Neuronal stem cell (in vitro differentiated cells): Measurements from ENCODE around the gene PBX4.
A peak's percentile ranks its signal among the peaks of the same experiment; 100 is the strongest.

ENCODE experiments used
- DNase-seq: peaks from one replicate; pipeline ENCODE4 v3.0.0-alpha.2; 2013; ENCODE audit warnings: low spot score
- H2AFZ ChIP-seq: one replicate; pipeline ENCODE4 v1.6.1; 2013; ENCODE audit warnings: mild to moderate bottlenecking, low read length, inconsistent platforms
- H2AK5ac ChIP-seq: 2 replicates; pipeline ENCODE4 v1.6.1; 2013; ENCODE audit warnings: low read depth, mild to moderate bottlenecking, inconsistent platforms, low read length, moderate library complexity, mixed read lengths
- H2BK120ac ChIP-seq: 2 replicates; pipeline ENCODE4 v1.6.1; 2013; ENCODE audit warnings: low read depth, mild to moderate bottlenecking, inconsistent platforms, low read length, moderate library complexity, mixed read lengths
- H2BK12ac ChIP-seq: one replicate; pipeline ENCODE4 v1.6.1; 2013; ENCODE audit warnings: low read length, inconsistent platforms
- H2BK15ac ChIP-seq: 2 replicates; pipeline ENCODE4 v1.6.1; 2013; ENCODE audit warnings: mild to moderate bottlenecking, low read length, inconsistent platforms, mixed read lengths
- H2BK5ac ChIP-seq: one replicate; pipeline ENCODE4 v1.6.1; 2013; ENCODE audit warnings: inconsistent platforms, mild to moderate bottlenecking, low read length, moderate library complexity
- H3K14ac ChIP-seq: one replicate; pipeline ENCODE4 v1.6.1; 2013; ENCODE audit warnings: low read length, inconsistent platforms
- H3K18ac ChIP-seq: 2 replicates; pipeline ENCODE4 v1.6.1; 2013; ENCODE audit warnings: low read length, inconsistent platforms
- H3K23ac ChIP-seq: 2 replicates; pipeline ENCODE4 v1.6.1; 2013; ENCODE audit warnings: low read depth, mild to moderate bottlenecking, mixed read lengths, low read length, inconsistent platforms; ENCODE audit not compliant: poor library complexity
- H3K27ac ChIP-seq: replicated peaks from 3 replicates; pipeline ENCODE4 v1.5.1; 2013; ENCODE audit warnings: low read length, inconsistent platforms
- H3K27me3 ChIP-seq, 3 experiments: 2 replicates each; pipeline ENCODE4 v1.6.1; 2013; ENCODE audit warnings: low read length in 3 of 3, mild to moderate bottlenecking in 2 of 3, inconsistent platforms in 1 of 3, low read depth in 1 of 3, mixed read lengths in 1 of 3, moderate library complexity in 1 of 3; ENCODE audit not compliant: control insufficient read depth in 3 of 3, insufficient read depth in 3 of 3
- H3K36me3 ChIP-seq, 2 donors: replicated peaks in 1 of 2; 2 replicates each; pipeline ENCODE4 v1.6.1; 2013; ENCODE audit warnings: low read length in 2 of 2; ENCODE audit not compliant: control insufficient read depth in 2 of 2, insufficient read depth in 2 of 2
- H3K4ac ChIP-seq: 2 replicates; pipeline ENCODE4 v1.6.1; 2013; ENCODE audit warnings: inconsistent platforms, mild to moderate bottlenecking, low read length, moderate library complexity
- H3K4me1 ChIP-seq, 2 donors: 1 replicate in 1 of 2; 2 replicates in 1 of 2; pipeline ENCODE4 v1.6.1; 2013; ENCODE audit warnings: low read length in 2 of 2, low read depth in 1 of 2; ENCODE audit not compliant: control insufficient read depth in 2 of 2, insufficient read depth in 1 of 2
- H3K4me2 ChIP-seq: one replicate; pipeline ENCODE4 v1.6.1; 2013; ENCODE audit warnings: mild to moderate bottlenecking, low read length, inconsistent platforms; ENCODE audit not compliant: insufficient read depth, poor library complexity, severe bottlenecking
- H3K4me3 ChIP-seq, 2 donors: 2 replicates each; pipeline ENCODE4 v1.5.1; 2013; ENCODE audit warnings: low read length in 2 of 2, mild to moderate bottlenecking in 2 of 2, inconsistent platforms in 1 of 2, moderate library complexity in 1 of 2
- H3K79me1 ChIP-seq: one replicate; pipeline ENCODE4 v1.6.1; 2013; ENCODE audit warnings: low read depth, mild to moderate bottlenecking, inconsistent platforms, low read length, moderate library complexity
- H3K9ac ChIP-seq: one replicate; pipeline ENCODE4 v1.6.1; 2013; ENCODE audit warnings: mild to moderate bottlenecking, low read depth, low read length, inconsistent platforms; ENCODE audit not compliant: poor library complexity
- H3K9me3 ChIP-seq, 2 donors: replicated peaks in 1 of 2; 2 replicates each; pipeline versions ENCODE3 to v1.6.1; 2013; ENCODE audit warnings: low read length in 2 of 2, mild to moderate bottlenecking in 2 of 2, inconsistent platforms in 1 of 2, low read depth in 1 of 2, mixed read lengths in 1 of 2, moderate library complexity in 1 of 2; ENCODE audit not compliant: control insufficient read depth in 2 of 2, insufficient read depth in 1 of 2
- H4K8ac ChIP-seq: one replicate; pipeline ENCODE4 v1.6.1; 2013; ENCODE audit warnings: low read depth, mild to moderate bottlenecking, inconsistent platforms, low read length, moderate library complexity
- H4K91ac ChIP-seq: one replicate; pipeline ENCODE4 v1.6.1; 2013; ENCODE audit warnings: low read length, low read depth, mild to moderate bottlenecking, inconsistent platforms; ENCODE audit not compliant: poor library complexity
- WGBS, 2 donors: extraction: QIAGEN DNeasy Blood & Tissue Kit; methylation state at CpG; one replicate each; pipeline ENCODE4 v1.1.7; 2013; ENCODE audit warnings: missing lambda C conversion rate in 2 of 2, mixed read lengths in 1 of 2; ENCODE audit not compliant: insufficient read length in 2 of 2, insufficient replicate concordance in 1 of 2; ENCODE audit errors: extremely low coverage in 2 of 2; 5-methylcytosine and 5-hydroxymethylcytosine counted together

The PBX4 gene

DNA sequence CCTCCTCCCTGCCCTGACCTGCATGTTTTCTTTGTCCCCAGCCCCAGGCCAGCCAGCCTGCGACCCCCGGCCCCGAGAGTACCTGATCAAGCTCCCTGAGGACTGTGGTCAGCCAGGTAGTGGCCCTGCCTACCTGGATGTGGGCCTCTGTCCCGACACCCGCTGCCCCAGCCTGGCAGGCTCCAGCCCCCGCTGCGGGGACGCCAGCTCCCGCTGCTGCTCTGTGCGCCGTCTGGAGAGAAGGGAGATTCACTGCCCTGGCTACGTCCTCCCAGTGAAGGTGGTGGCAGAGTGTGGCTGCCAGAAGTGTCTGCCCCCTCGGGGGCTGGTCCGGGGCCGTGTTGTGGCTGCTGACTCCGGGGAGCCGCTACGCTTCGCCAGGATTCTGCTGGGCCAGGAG lies 74.8 kb downstream of the PBX4 start:
- H2AFZ ChIP-seq: no peak overlapping the region
- peaks cover 0 to under 1% of the 10 kb centered on the region in 2 donors for H3K4me1 ChIP-seq
- H3K4ac ChIP-seq: peak overlapping the region; percentile 53
- H3K4me2 ChIP-seq: no peak overlapping the region
- no peak for DNase-seq
- H3K27me3 ChIP-seq: peaks cover 0 to 22% (median 0%) of the 10 kb centered on the region in 3 experiments
- H3K79me1 ChIP-seq: no peaks in the 10 kb centered on the region
- H3K14ac ChIP-seq: peak overlapping the region; percentile 8
- no peaks in the 10 kb centered on the region for H3K36me3 ChIP-seq
- no peak overlapping the region for H3K9ac ChIP-seq
- peak overlapping the region; percentile 81 for H2AK5ac ChIP-seq
- H3K9me3 ChIP-seq: peaks cover 0 to 1% of the 10 kb centered on the region in 2 donors
- no peak overlapping the region for H2BK12ac ChIP-seq
- H2BK15ac ChIP-seq: peak overlapping the region; percentile 58
- no peak overlapping the region for H3K27ac ChIP-seq
- H3K4me3 ChIP-seq: no peak overlapping the region
- no peak overlapping the region for H2BK5ac ChIP-seq
- no peak overlapping the region for H2BK120ac ChIP-seq
- H4K91ac ChIP-seq: no peak overlapping the region
- peak overlapping the region; percentile 17 for H4K8ac ChIP-seq
- WGBS, 2 donors: no CpG with 5 or more reads among the region's 19 CpGs
- H3K18ac ChIP-seq: no peak overlapping the region
- H3K23ac ChIP-seq: no peak overlapping the region

DNA sequence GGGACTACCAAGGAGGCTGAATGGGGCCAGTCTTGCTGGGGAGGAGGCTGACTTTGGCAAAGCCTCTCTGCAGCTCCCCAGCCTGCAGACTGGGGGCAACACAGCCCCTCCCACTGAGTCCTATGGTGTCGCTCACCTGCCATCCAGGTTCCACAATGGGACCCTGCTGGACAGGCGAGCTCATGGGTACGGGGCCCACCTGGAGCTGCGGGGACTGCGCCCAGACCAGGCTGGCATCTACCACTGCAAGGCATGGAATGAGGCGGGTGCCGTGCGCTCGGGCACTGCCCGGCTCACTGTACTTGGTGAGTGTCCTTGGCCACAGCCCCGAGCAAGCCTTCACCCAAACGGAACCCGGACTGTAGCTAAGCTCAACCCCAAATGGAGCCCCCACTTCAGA lies 75.4 kb downstream of the PBX4 start:
- H4K91ac ChIP-seq: no peak overlapping the region
- H3K36me3 ChIP-seq: no peaks in the 10 kb centered on the region

DNA sequence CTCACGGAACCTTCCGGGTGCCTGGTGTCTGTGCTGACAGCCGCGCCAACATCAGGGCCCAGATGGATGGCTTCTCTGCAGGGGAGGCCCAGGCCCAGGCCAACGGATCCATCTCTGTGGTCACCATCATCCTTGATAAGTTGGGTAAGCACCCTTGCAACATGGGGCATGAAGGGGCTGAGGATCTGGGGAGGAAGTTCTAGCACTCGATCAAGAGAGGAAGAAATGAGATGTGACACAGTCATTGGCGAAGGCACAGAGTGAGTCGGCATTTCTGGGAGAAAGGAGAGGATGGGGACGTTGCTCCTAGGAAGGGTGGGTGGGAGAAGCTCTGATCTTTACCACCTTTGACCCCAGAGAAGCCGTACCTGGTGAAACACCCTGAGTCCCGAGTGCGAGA lies 76.0 kb downstream of the PBX4 start:
- no peak overlapping the region for H3K9ac ChIP-seq
- no peak overlapping the region for H3K4me2 ChIP-seq
- H3K27me3 ChIP-seq: peaks cover 0 to 25% (median 0%) of the 10 kb centered on the region in 3 experiments
- no peak overlapping the region for H3K4ac ChIP-seq
- H4K8ac ChIP-seq: no peak overlapping the region
- H3K36me3 ChIP-seq: no peaks in the 10 kb centered on the region
- H2BK12ac ChIP-seq: peak overlapping the region; percentile 41
- H2AFZ ChIP-seq: no peak overlapping the region
- H3K14ac ChIP-seq: no peak overlapping the region
- no peak overlapping the region for H3K27ac ChIP-seq
- H3K18ac ChIP-seq: peak overlapping the region; percentile 35
- no CpG with 5 or more reads among the region's 12 CpGs for WGBS, 2 donors
- H3K4me1 ChIP-seq: peaks cover 0 to 6% of the 10 kb centered on the region in 2 donors
- H3K79me1 ChIP-seq: peaks cover under 1% of the 10 kb centered on the region
- H3K4me3 ChIP-seq: no peak overlapping the region
- H3K9me3 ChIP-seq: peaks cover 0 to 1% of the 10 kb centered on the region in 2 donors
- H2BK120ac ChIP-seq: no peak overlapping the region
- no peak overlapping the region for H2BK5ac ChIP-seq
- H2BK15ac ChIP-seq: peak overlapping the region; percentile 85
- peak overlapping the region; percentile 89 for H3K23ac ChIP-seq
- no peak overlapping the region for H4K91ac ChIP-seq
- peak overlapping the region; percentile 26 for H2AK5ac ChIP-seq
- DNase-seq: no peak

More for the DNA sequence above, 75.4 kb downstream of the PBX4 start:
- Histone ChIP-seq H3K27me3 (peaks cover 0 to 25% (median 0%) of the 10 kb centered on the region in 3 experiments), H3K4ac (no peak overlapping the region), H3K23ac (peak overlapping the region; percentile 80), H2BK15ac (peak overlapping the region; percentile 58), H3K27ac (no peak overlapping the region), H2BK12ac (no peak overlapping the region), H2BK5ac (peak overlapping the region; percentile 87), H2AFZ (no peak overlapping the region), H3K18ac (no peak overlapping the region), H2BK120ac (no peak overlapping the region), H3K9ac (no peak overlapping the region), H3K9me3 (peaks cover 0 to 1% of the 10 kb centered on the region in 2 donors), H3K4me2 (no peak overlapping the region), H4K8ac (no peak overlapping the region), H3K4me3 (no peak overlapping the region), H3K14ac (peak overlapping the region; percentile 8), H2AK5ac (peak overlapping the region; percentile 81), H3K4me1 (peaks cover 0 to 4% of the 10 kb centered on the region in 2 donors), H3K79me1 (no peaks in the 10 kb centered on the region)
- DNase-seq: no peak
- no CpG with 5 or more reads among the region's 13 CpGs for WGBS, 2 donors

DNA sequence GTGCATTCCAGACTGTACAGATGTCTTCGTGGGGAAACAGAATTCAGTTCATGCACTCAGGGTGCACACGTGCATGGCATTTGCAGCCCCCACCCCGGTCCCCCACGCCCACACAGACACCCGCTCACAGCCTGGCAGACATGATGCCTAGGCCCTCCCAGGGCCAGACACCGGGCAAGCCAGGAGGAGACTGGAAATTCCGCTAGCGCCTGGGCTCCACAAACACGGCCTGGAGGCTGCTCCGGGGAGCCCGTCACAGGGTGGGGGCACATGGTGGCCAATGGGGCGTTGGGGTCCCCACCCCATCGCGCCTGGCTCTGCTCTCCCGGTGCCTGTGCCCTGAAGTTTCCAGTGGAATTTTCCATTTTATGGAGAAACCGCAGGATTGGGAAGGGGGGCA lies 76.9 kb downstream of the PBX4 start:
- no CpG with 5 or more reads among the region's 16 CpGs for WGBS, 2 donors

More for the DNA sequence above, 76.9 kb downstream of the PBX4 start:
- Histone ChIP-seq H3K79me1 (peaks cover 2% of the 10 kb centered on the region), H3K14ac (peak overlapping the region; percentile 38), H3K9ac (no peak overlapping the region), H3K27me3 (peaks cover 0 to 25% (median 0%) of the 10 kb centered on the region in 3 experiments), H4K91ac (no peak overlapping the region), H3K4ac (no peak overlapping the region), H3K18ac (peak overlapping the region; percentile 87), H3K23ac (no peak overlapping the region), H2BK15ac (no peak overlapping the region), H3K36me3 (no peaks in the 10 kb centered on the region), H3K4me3 (no peak overlapping the region), H4K8ac (no peak overlapping the region), H2BK12ac (no peak overlapping the region), H2AK5ac (peak overlapping the region; percentile 63), H2BK5ac (no peak overlapping the region), H3K27ac (no peak overlapping the region), H3K4me2 (no peak overlapping the region), H3K9me3 (peaks cover 0 to 1% of the 10 kb centered on the region in 2 donors), H3K4me1 (peaks cover 0 to 6% of the 10 kb centered on the region in 2 donors), H2AFZ (no peak overlapping the region), H2BK120ac (no peak overlapping the region)
- no peak for DNase-seq
